Activated CD8-positive, alpha-beta memory T cell treated with anti-CD3 and anti-CD28 coated beads, Interleukin-2, amount 10 ng/mL, durations not matched to agents 7 days and 5 days (primary cell): ENCODE data around the gene TTC23L. TPM values are rescaled to one million over a fixed set of nuclear protein-coding genes. Genes with fewer than 3 reads are reported as not detected.
A peak's percentile ranks its signal among the peaks of the same experiment; 100 is the strongest.

Experiments used
- ATAC-seq: fragments of 150-1000 bp; cut with Tn5 transposase; one replicate; pipeline ENCODE4 v1.10.0; 2021; ENCODE audit warnings: moderate library complexity
- CTCF ChIA-PET: fragments of 350-600 bp; sonication (Branson Sonifier 250); formaldehyde crosslinking; loops from one replicate; lab custom pipeline; 2021; ENCODE audit warnings: antibody characterized with exemption; lab: Charles Lee
- DNase-seq: peaks from one replicate; pipeline ENCODE4 v3.0.0-alpha.2; 2020
- H3K27ac Mint-ChIP-seq: one replicate; pipeline ENCODE4 v1.8.0; 2021; ENCODE audit warnings: mild to moderate bottlenecking, mixed read lengths
- H3K27me3 Mint-ChIP-seq: one replicate; pipeline ENCODE4 v1.8.0; 2021; ENCODE audit warnings: mixed read lengths
- H3K36me3 Mint-ChIP-seq: one replicate; pipeline ENCODE4 v1.8.0; 2021; ENCODE audit warnings: mild to moderate bottlenecking, mixed read lengths
- H3K4me1 Mint-ChIP-seq: one replicate; pipeline ENCODE4 v1.8.0; 2021; ENCODE audit warnings: mixed read lengths
- H3K4me3 Mint-ChIP-seq: one replicate; pipeline ENCODE4 v1.8.0; 2021; ENCODE audit warnings: mild to moderate bottlenecking, moderate library complexity, mixed read lengths
- H3K9me3 Mint-ChIP-seq: one replicate; pipeline ENCODE4 v1.8.0; 2022; ENCODE audit warnings: low read depth, mixed read lengths
- total RNA-seq, 2 experiments: library from RNA; stranded (reverse); gene quantifications; one replicate each; pipeline ENCODE4 v1.2.3, GENCODE V29; 2021

TTC23L gene, protein sequence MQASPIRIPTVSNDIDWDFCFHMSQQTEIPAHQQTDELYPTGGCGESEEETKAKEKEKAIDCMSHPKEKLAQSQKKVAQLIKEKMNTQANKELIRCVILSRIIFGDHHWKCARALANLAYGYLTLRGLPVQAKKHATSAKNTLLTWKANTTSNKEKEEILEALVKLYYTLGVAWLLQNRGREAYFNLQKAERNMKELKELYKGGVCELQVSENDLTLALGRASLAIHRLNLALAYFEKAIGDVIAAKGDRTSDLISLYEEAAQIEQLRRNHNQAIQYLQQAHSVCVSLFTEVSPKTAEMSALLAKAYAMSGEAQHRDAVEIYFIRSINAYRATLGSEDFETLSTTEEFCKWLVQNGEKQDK
- total RNA-seq, result not detected

DNA sequence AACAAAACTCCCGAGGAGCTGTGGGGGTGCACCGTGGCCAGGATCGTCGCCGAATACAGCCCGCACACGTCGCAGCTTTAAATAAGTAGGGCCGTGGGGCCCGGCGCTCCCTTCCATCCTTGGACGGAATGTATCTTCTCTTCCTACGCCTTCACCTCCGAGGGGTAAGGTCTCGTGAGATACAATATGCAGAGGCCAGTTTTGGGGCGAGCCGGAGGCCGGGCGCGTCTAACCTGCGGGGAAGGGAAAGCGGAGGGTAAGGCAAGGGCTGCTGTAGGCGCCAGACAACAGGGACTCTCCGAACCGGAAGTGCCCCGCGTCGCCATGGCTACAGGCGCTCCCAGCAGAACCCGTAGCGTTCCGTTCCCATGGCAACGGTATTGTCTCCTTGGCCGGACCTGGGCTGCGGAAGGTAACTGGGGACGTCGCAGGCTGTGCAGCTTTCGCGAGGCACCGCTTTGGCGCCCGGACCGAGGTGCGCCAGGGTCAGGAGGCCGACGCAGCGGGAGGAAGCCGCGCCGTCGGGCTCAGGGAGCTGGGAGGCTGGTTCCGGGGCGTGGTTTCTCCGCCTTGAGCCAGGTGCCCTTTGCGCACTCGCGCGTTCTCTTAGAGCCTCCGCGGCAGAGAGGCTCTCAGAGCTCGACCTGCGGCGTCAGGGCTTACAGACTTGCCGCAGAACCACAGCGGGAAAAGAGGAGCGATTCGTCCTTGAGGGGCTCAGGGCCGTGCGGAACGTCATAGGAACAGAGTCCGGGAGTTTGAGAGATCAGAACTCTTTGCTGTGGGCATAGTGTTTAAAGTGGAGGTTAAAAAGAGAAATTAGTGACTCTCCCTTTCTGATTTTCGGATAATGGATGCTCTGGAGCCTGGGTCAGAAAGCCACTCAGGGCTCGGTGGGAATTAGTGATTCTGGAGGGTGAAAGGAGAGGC is at the start of gene TTC23L:
Gene TTC23L, plus strand, starts transcription at position 380 of the 930 bp plus-strand sequence. CDS start 1,508 bp downstream, outside the sequence.
- peak within 1 kb of the TSS; percentile 70 for H3K27ac Mint-ChIP-seq
- CTCF ChIA-PET, result interaction anchor here (0.6 to 1.2 kb wide), 3 partner anchors 12 to 353 kb away, joined by 3 to 4 read pairs (median 3); no protein-coding TSS in a partner anchor
- peaks cover 11% of the 10 kb centered on the region for H3K27me3 Mint-ChIP-seq
- H3K9me3 Mint-ChIP-seq, result no peaks in the 10 kb centered on the region
- peak within 1 kb of the TSS; percentile 79 for H3K4me3 Mint-ChIP-seq
- peak; percentile 95 for ATAC-seq
- peak; percentile 92 for DNase-seq
- peaks cover 10% of the 10 kb centered on the region for H3K4me1 Mint-ChIP-seq
- no peaks in the 10 kb centered on the region for H3K36me3 Mint-ChIP-seq

DNA sequence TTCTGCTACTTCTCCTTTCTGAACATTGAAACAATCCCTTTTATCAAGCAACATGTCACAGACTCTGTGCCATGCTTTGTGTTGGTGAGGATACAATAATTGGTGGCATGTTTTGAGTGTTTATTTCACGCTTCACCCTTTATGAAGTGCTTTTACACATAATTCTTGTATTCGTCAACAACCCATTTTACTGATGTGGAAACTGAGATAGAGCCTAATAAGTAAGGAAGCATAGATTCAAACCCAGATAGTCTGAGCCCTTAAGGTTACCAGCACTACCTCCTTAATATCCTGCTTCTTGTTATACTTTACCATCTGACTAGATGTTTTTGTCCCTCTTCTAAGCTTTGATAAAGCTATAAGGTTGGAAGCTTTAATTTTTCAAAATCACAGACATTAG is 49.3 kb upstream of the TTC23L start:
- no peak for ATAC-seq
- no peak overlapping the region for H3K4me3 Mint-ChIP-seq
- CTCF ChIA-PET, result no interaction called here

DNA sequence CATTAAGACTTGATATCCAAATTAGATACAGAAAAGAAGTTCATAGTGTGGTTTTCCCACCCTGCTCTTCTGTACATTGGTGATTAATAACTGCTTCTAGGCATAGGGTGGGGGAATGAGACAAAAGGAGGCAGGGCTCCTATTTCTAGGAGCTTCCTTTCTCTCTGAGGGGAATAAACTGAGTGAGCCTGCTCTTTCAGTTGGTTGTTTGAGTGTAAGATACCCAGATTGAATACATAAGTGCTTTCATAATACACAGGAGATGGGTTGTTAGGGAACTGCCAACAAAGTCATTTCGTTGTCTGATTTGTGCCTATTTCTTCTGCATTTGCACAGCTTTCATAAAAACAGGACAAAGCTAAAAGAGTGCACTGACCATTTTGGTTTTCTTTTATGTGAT is 48.9 kb upstream of the TTC23L start:
- Mint-ChIP-seq H3K4me1 (no peaks in the 10 kb centered on the region), H3K36me3 (no peaks in the 10 kb centered on the region), H3K9me3 (no peaks in the 10 kb centered on the region), H3K27me3 (no peaks in the 10 kb centered on the region), H3K27ac (no peak overlapping the region), H3K4me3 (no peak overlapping the region)
- CTCF ChIA-PET, result no interaction called here
- DNase-seq, result no peak
- no peak for ATAC-seq

More for the DNA sequence above, 49.3 kb upstream of the TTC23L start:
- Mint-ChIP-seq H3K27ac (no peak overlapping the region), H3K36me3 (no peaks in the 10 kb centered on the region), H3K27me3 (no peaks in the 10 kb centered on the region), H3K9me3 (no peaks in the 10 kb centered on the region), H3K4me1 (no peaks in the 10 kb centered on the region)
- DNase-seq, result no peak

DNA sequence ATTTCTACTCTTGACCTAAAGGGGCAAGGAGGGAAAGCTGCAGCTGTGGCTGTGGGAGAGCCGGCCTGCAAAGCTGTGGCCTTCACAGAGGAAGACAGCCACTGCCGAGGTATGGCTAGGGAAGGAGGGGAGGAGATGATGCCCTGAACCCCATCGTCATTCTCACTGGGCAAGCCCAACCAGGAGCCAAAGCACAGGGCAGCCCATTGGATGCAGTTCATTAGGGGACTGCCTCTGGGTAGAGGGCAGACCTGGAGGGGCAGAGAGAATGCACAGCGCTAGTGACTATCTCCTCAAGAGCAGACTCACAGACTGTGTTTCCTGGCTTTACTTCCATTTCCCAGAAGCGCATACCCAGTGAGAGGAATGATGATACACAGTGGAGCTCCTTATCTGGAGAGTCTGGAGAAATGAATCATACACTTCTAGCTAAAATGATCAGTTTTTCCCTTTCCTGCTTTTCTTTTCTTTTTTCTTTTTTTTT is 47.2 kb upstream of the TTC23L start:
- Mint-ChIP-seq H3K27me3 (no peaks in the 10 kb centered on the region), H3K4me1 (no peaks in the 10 kb centered on the region), H3K27ac (no peak overlapping the region), H3K36me3 (no peaks in the 10 kb centered on the region), H3K9me3 (no peaks in the 10 kb centered on the region), H3K4me3 (no peak overlapping the region)
- CTCF ChIA-PET, result no interaction called here
- ATAC-seq (no peak), DNase-seq (no peak)

DNA sequence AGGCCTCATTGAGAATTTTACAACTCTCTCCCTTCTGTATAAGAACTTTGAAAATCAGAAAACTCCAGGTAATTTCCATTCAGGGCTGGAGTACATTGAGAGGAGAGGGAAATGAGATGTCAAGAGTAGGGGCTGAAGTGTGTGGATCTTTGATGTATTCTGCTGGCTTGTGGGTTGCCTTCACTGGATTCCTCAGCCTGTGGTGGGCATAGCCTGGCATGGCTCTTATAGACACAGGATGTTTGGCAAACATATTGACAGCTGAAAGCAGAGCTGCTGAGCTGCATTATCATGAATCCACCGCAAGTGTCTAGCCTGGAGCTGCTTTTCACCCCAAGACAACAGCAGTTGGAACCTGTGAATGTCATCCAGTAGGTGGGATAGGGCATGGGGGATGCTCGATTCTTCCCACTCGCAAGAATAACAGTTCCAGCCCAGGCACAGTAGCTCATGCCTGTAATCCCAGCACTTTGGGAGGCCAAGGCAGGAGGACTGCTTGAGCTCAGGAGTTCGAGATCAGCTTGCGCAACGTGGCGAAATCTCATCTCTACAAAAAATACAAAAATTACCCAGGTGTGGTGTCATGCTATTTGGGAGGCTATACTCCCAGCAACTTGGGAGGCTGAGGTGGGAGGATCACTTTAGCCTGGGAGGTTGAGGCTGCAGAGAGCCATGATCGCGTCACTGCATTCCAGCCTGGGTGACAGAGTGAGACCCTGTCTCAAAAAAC is 36.0 kb upstream of the TTC23L start:
- CTCF ChIA-PET, result no interaction called here
- Mint-ChIP-seq H3K27me3 (peaks cover 4% of the 10 kb centered on the region), H3K27ac (no peak overlapping the region), H3K4me1 (no peaks in the 10 kb centered on the region), H3K36me3 (no peaks in the 10 kb centered on the region), H3K9me3 (no peaks in the 10 kb centered on the region), H3K4me3 (no peak overlapping the region)
- ATAC-seq (no peak), DNase-seq (no peak)

DNA sequence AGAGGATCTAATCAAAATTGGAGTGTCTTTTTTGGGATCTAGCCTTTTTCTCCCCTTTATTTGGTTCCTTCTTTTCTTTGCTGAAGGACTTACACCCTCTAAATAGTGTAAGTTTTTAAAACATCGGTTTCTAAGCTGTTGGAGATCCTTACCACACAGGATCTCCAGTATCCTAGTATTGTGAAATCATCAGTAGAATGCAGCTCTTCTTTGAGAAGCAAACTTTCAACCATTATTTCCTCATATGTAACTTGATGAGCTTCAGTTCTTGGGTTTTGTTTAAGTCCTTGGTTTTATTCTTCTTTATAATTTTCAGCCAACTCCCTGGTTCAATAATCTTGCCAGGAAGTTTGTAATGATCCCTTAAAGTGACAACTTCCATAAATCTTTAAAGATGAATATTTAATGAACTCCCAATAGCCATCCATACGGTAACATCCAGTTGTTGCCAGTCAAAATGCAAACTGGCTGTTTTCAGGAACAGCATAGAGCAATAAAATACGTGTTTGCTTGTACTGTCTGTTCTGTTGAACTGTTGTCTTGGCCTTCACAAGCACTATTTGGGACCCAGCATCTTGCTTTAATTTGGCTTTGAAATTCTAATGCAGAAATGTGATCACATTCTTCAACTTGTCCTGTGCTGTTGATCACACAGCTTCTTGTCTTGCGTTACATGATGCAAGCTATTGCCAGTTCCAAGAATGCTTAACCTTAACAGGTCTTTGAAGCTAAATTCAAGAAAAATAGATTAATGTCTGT is 34.8 kb upstream of the TTC23L start:
- H3K36me3 Mint-ChIP-seq, result no peaks in the 10 kb centered on the region
- H3K9me3 Mint-ChIP-seq, result no peaks in the 10 kb centered on the region
- CTCF ChIA-PET, result no interaction called here
- peaks cover 4% of the 10 kb centered on the region for H3K27me3 Mint-ChIP-seq
- DNase-seq (no peak), ATAC-seq (no peak)
- H3K4me3 Mint-ChIP-seq, result no peak overlapping the region
- no peaks in the 10 kb centered on the region for H3K4me1 Mint-ChIP-seq
- no peak overlapping the region for H3K27ac Mint-ChIP-seq

DNA sequence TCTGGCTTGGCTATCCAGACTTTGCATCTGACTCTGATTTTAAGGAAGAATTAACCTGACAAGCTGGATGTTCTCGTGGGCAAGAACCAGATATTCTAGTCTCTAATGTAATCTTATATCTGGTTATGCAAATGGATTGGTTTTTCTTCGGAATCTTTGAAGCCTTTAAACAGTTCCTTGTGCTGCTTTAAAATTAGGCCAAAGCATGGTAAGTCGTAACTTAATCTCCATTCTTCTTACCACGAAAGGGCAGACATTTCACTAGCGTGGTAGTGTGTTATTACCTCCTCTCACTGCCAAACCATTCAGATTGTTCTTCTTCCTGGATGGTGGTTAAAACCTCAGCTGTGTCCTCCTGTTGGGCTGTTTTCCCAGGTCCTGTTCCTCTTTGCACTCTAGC is 34.1 kb upstream of the TTC23L start:
- no peak overlapping the region for H3K4me3 Mint-ChIP-seq

DNA sequence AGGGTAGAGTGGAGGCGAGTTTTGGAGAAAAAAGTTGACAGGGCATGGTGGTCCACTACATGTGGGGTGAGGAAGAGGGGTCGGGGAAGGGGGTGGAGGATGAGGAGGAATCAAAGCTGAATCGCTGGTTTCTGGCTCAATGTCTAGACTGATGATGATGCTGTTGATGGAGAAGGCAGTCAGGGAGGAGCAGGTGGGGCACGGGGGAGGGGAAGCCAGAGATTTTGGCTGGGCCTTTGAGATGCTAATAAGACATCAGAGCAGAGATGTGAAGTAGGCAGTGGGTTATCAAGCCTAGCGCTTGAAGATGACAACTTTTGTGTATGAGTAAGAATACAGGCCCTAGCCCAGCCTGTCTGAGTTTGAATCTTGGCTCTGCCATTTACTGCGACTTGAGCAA is 32.4 kb upstream of the TTC23L start:
- H3K27ac Mint-ChIP-seq, result no peak overlapping the region
- CTCF ChIA-PET, result no interaction called here
- H3K4me3 Mint-ChIP-seq, result no peak overlapping the region
- H3K36me3 Mint-ChIP-seq, result no peaks in the 10 kb centered on the region
- no peaks in the 10 kb centered on the region for H3K4me1 Mint-ChIP-seq
- DNase-seq, result no peak
- H3K27me3 Mint-ChIP-seq, result peaks cover 7% of the 10 kb centered on the region
- ATAC-seq, result no peak
- H3K9me3 Mint-ChIP-seq, result no peaks in the 10 kb centered on the region

More for the DNA sequence above, 34.1 kb upstream of the TTC23L start:
- CTCF ChIA-PET, result no interaction called here
- Mint-ChIP-seq H3K27me3 (peaks cover 4% of the 10 kb centered on the region), H3K4me1 (no peaks in the 10 kb centered on the region), H3K27ac (no peak overlapping the region), H3K9me3 (no peaks in the 10 kb centered on the region), H3K36me3 (no peaks in the 10 kb centered on the region)
- ATAC-seq (no peak), DNase-seq (no peak)

DNA sequence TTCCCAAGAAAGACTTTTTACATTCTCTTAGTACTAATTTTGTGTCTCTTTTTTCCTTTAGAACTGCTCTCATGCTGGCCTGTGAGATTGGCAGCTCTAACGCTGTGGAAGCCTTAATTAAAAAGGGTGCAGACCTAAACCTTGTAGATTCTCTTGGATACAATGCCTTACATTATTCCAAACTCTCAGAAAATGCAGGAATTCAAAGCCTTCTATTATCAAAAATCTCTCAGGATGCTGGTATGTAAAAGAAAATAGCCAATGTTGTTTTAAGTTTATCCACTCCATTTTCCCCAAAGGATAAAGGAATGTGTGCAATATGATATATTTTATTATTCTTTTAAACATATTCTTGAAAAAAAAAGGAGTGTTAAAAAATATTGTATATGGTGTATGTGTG is 27.3 kb upstream of the TTC23L start:
- no peak overlapping the region for H3K4me3 Mint-ChIP-seq
- H3K9me3 Mint-ChIP-seq, result no peaks in the 10 kb centered on the region
- H3K27me3 Mint-ChIP-seq, result peaks cover 7% of the 10 kb centered on the region
- no peaks in the 10 kb centered on the region for H3K4me1 Mint-ChIP-seq
- DNase-seq, result no peak
- CTCF ChIA-PET, result no interaction called here
- no peak overlapping the region for H3K27ac Mint-ChIP-seq
- no peaks in the 10 kb centered on the region for H3K36me3 Mint-ChIP-seq
- ATAC-seq, result no peak

DNA sequence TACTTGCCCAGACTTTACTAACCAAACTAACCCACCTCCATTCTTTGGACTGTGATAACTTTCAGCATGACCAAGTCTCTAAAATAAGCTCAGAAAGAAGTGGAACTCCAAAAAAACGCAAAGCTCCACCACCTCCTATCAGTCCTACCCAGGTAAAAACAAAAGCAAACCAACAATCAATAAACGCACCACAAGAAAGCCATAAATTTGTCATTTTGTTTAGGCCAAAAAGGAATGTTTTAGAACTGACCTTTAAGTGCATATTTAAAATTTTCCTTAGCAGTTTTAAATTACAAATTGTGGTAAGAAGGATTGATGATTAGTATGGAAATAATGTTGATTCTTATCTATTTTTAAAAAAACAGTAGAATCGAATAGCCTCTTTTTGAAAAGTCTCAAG is 25.5 kb upstream of the TTC23L start:
- H3K4me3 Mint-ChIP-seq, result no peak overlapping the region

DNA sequence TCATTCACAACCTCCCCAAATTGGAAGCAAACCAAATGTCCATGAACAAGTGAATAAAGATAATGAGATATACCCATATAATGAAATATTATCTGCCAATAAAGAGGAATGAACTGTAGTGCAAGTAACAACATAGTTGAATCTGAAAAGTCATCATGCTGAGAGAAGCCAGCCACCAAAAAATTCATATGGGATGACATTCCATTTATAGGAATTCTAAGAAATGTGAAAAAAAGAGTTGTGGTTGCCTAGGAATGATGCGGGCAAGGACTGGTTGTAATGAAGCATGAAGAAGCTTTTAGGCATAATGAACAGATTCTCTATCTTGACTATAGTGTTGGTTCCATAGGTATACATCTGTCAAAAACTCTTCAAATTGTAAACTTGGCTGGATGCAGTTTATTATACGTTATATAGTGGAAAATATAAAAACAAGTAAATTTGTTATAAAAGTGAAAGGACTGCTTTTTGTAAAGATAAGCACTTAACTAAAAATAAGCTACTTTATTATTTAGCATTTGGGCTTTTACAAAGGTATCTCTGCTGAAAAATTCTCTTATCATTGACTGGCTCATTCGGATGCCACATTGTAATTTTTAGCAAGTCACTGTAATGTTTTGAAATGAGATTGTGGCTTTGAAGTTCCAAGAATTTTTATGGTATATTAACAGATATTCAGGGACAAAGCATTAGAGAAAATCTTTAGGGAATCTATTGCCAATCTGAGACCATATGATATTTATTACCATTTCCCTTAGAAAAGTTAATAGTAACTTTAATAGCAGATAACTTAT is 21.2 kb upstream of the TTC23L start:
- Mint-ChIP-seq H3K36me3 (no peaks in the 10 kb centered on the region), H3K27ac (no peak overlapping the region), H3K4me3 (no peak overlapping the region), H3K27me3 (peaks cover 5% of the 10 kb centered on the region), H3K4me1 (no peaks in the 10 kb centered on the region), H3K9me3 (no peaks in the 10 kb centered on the region)
- DNase-seq (no peak), ATAC-seq (no peak)
- CTCF ChIA-PET, result interaction anchor here (1.3 kb wide), 1 partner anchor 10 kb away, joined by 3 read pairs; no protein-coding TSS in a partner anchor

More for the DNA sequence above, 25.5 kb upstream of the TTC23L start:
- CTCF ChIA-PET, result no interaction called here
- no peak overlapping the region for H3K27ac Mint-ChIP-seq
- H3K4me1 Mint-ChIP-seq, result no peaks in the 10 kb centered on the region
- peaks cover 8% of the 10 kb centered on the region for H3K27me3 Mint-ChIP-seq
- DNase-seq (no peak), ATAC-seq (no peak)
- H3K9me3 Mint-ChIP-seq, result no peaks in the 10 kb centered on the region
- no peaks in the 10 kb centered on the region for H3K36me3 Mint-ChIP-seq

DNA sequence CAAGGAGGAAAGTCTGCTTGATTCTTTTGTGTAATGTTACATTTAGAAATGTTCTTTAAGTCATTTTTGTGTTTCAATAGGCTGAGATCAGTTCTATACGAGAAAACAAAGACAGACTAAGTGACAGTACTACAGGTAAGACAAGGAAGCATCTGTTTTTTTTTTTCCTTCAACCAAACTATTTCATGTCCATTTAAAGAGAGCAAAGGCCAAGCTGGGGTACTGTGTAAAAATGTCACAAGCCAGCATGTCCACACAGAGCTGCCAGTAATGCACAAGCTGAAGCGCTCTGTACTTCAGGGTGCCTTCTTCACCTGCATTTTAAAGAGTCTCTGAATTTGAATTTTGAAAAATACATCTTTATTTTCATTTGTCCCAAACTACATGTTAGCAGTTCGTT is 20.2 kb upstream of the TTC23L start:
- Mint-ChIP-seq H3K36me3 (no peaks in the 10 kb centered on the region), H3K9me3 (no peaks in the 10 kb centered on the region), H3K27me3 (peaks cover 2% of the 10 kb centered on the region), H3K4me3 (no peak overlapping the region), H3K4me1 (no peaks in the 10 kb centered on the region), H3K27ac (no peak overlapping the region)
- DNase-seq, result no peak
- CTCF ChIA-PET, result interaction anchor here (1.3 kb wide), 1 partner anchor 9 kb away, joined by 3 read pairs; no protein-coding TSS in a partner anchor
- no peak for ATAC-seq
